Measurements from ENCODE around the gene MTX1. TPM values are rescaled to one million over a fixed set of nuclear protein-coding genes. Genes with fewer than 3 reads are reported as not detected.

Gene MTX1
- total and polyA plus RNA-seq, 2 of the 4 experiments (the other 2 are of a cell fraction): 67.2 to 73.7 TPM

- TF ChIP-seq POLR2A (IDR thresholded peaks at IDR 0.05; ENCODE audit: low read depth, low read length): no peak
- no peak for TF ChIP-seq RFX5 (IDR thresholded peaks at IDR 0.05; ENCODE audit: low read depth, low read length)
Observed at GRCh38 chr1:155179112-155180031, 29.1 kb upstream of the MTX1 start (continued).

GRCh38 chr1:155181371-155182051, 27.0 kb upstream of the MTX1 start:
- no peak overlapping the region for H2AFZ ChIP-seq (replicated peaks; ENCODE audit: low read length, poor library complexity)
- H3K4me1 ChIP-seq (ENCODE audit: control insufficient read depth, insufficient read depth, low read length): no peaks in the 10 kb centered on the region; the same call in 1 of the 2 replicates
- no peak overlapping the region for H2AK9ac ChIP-seq (replicated peaks; ENCODE audit: low read depth, low read length, poor library complexity)
- no peak overlapping the region for H4K5ac ChIP-seq (ENCODE audit: low read depth, low read length)
- no peak overlapping the region for H3K14ac ChIP-seq (replicated peaks; ENCODE audit: low read depth, low read length)
- H3K27ac ChIP-seq (ENCODE audit: insufficient read depth, low read length): no peak overlapping the region
- no TSS peak for BruUV-seq (replicated peaks)
- POLR2A ChIA-PET (ENCODE audit: unreplicated experiment): no interaction called here
- H3K36me3 ChIP-seq (ENCODE audit: control insufficient read depth, insufficient read depth, low read length): peaks cover 45% of the 10 kb centered on the region
- H3K27me3 ChIP-seq (ENCODE audit: control insufficient read depth, insufficient read depth, low read length): no peaks in the 10 kb centered on the region
- H4K8ac ChIP-seq (ENCODE audit: low read depth in 2 of 2, low read length in 2 of 2): no peak overlapping the region
- H4K91ac ChIP-seq (ENCODE audit: insufficient read depth, low read depth, low read length): no peak overlapping the region
- no peak overlapping the region for H3K4ac ChIP-seq (ENCODE audit: low read depth, low read length)
- H3K4me2 ChIP-seq (ENCODE audit: low read depth, low read length): no peak overlapping the region
- H2AK5ac ChIP-seq (ENCODE audit: low read depth, low read length): no peak overlapping the region
- no peak overlapping the region for H3K9ac ChIP-seq (ENCODE audit: low read depth, low read length)
- H3K23ac ChIP-seq (ENCODE audit: low read depth, low read length): no peak overlapping the region
- no peaks in the 10 kb centered on the region for H3K9me3 ChIP-seq (ENCODE audit: control insufficient read depth, insufficient read depth, low read length)
- H2BK20ac ChIP-seq (ENCODE audit: low read depth, low read length): no peak overlapping the region
- intact Hi-C loops (cut with micrococcal nuclease) (no loop called here), in situ Hi-C loops (cut with MboI; ENCODE audit: low sequenced_read_pairs) (no loop called here), dilution Hi-C loops (cut with HindIII; ENCODE audit: low sequenced_read_pairs, unreplicated experiment) (no loop called here)
- ATAC-seq (ENCODE audit: low read depth): no peak
- H2BK15ac ChIP-seq (ENCODE audit: low read depth, low read length): no peak overlapping the region
- 93% methylated on average over 4 of the region's 18 CpGs; no CpG with 5 or more reads in 1 of the 2 experiments for whole genome bisulfite sequencing, 2 experiments (ENCODE audit: extremely low coverage in 2 of 2, insufficient read length in 1 of 2)
- H4K20me1 ChIP-seq (ENCODE audit: insufficient read depth, low read length): no peaks in the 10 kb centered on the region
- H3K4me3 ChIP-seq (ENCODE audit: insufficient read depth, low read depth, low read length): no peak overlapping the region
- H3K56ac ChIP-seq (ENCODE audit: extremely low read depth, insufficient read depth, low read length): no peak overlapping the region
- no peak overlapping the region for H2BK120ac ChIP-seq (ENCODE audit: low read depth, low read length)
- peaks cover 2% of the 10 kb centered on the region; the same call in 1 of the 2 replicates for H3K9me1 ChIP-seq (ENCODE audit: insufficient read depth, low read length)
- CTCF ChIA-PET: no interaction called here
- H3K18ac ChIP-seq (ENCODE audit: low read depth, low read length): no peak overlapping the region
- H2BK5ac ChIP-seq (ENCODE audit: low read depth, low read length, poor library complexity, severe bottlenecking): no peak overlapping the region
- no peak for DNase-seq
- H3K79me1 ChIP-seq (ENCODE audit: low read depth in 1 of 2, low read length in 2 of 2): peaks cover 0 to 7% of the 10 kb centered on the region in 2 experiments; a peak in 1 of 4 replicates
- TF ChIP-seq RCOR1 (IDR thresholded peaks at IDR 0.05; ENCODE audit: insufficient replicate concordance, low read length): no peak
- no peak for TF ChIP-seq CTCF (conservative IDR thresholded peaks at IDR 0.05; ENCODE audit: low read depth, low read length)
- TF ChIP-seq ELK1 (IDR thresholded peaks at IDR 0.05; ENCODE audit: borderline replicate concordance, low read depth, low read length): no peak
- TF ChIP-seq BHLHE40 (IDR thresholded peaks at IDR 0.05; ENCODE audit: low read depth, low read length): no peak
- TF ChIP-seq NFE2L2 (IDR thresholded peaks at IDR 0.05; ENCODE audit: low read depth, low read length): no peak
- TF ChIP-seq SMC3 (IDR thresholded peaks at IDR 0.05; ENCODE audit: low read depth, low read length): no peak
- no peak for TF ChIP-seq RFX5 (IDR thresholded peaks at IDR 0.05; ENCODE audit: low read depth, low read length)
- no peak for TF ChIP-seq RAD21 (IDR thresholded peaks at IDR 0.05; ENCODE audit: low read length)
- no peak for TF ChIP-seq CEBPB (IDR thresholded peaks at IDR 0.05; ENCODE audit: low read depth, low read length)
- no peak for TF ChIP-seq FOS (IDR thresholded peaks at IDR 0.05; ENCODE audit: low read depth, low read length)
- no peak for TF ChIP-seq MAFK (IDR thresholded peaks at IDR 0.05; ENCODE audit: low read depth, low read length)
- no peak for TF ChIP-seq MXI1 (IDR thresholded peaks at IDR 0.05; ENCODE audit: borderline replicate concordance, low read depth, low read length)
